Fibroblast of skin of left quadriceps (primary cell): ENCODE measurements around the gene STT3B.
"Not testable (repeated sequence)": the region's sequence is repeated elsewhere in the genome, so short reads cannot be mapped to it uniquely, and the experiment has no call there.

ENCODE experiments used
- DNase-seq, 2 experiments: peaks; one replicate each; pipeline ENCODE4 v3.0.0-alpha.2; 2013; ENCODE audit warnings: low read depth in 2 of 2

STT3B gene

GRCh38 chr3:31532587-31533168 lies at the start of gene STT3B:
TSS of gene STT3B (plus strand) at chr3:31532925. CDS start at chr3:31532999, 74 bp downstream.
- DNase-seq, result peak; percentile 69 to 70

- no peak for DNase-seq
Measured at GRCh38 chr3:31483776-31484175, 48.9 kb upstream of the STT3B start.

- no peak for DNase-seq
Measured at GRCh38 chr3:31485196-31485595, 47.5 kb upstream of the STT3B start.

GRCh38 chr3:31486865-31487533 lies 45.7 kb upstream of the STT3B start:
- DNase-seq, result no peak

- DNase-seq, result no peak
Measured at GRCh38 chr3:31488475-31489017, 44.2 kb upstream of the STT3B start.

- DNase-seq, result no peak
Measured at GRCh38 chr3:31490502-31490901, 42.2 kb upstream of the STT3B start.

- no peak for DNase-seq
Measured at GRCh38 chr3:31491660-31492059, 41.1 kb upstream of the STT3B start.

GRCh38 chr3:31493149-31493548 lies 39.6 kb upstream of the STT3B start:
- no peak for DNase-seq

GRCh38 chr3:31495971-31496665 lies 36.6 kb upstream of the STT3B start:
- DNase-seq, result no peak

- DNase-seq, result no peak
Measured at GRCh38 chr3:31498791-31499190, 33.9 kb upstream of the STT3B start.

- DNase-seq, result no peak
Measured at GRCh38 chr3:31499281-31499680, 33.4 kb upstream of the STT3B start.

GRCh38 chr3:31502803-31503221 lies 29.9 kb upstream of the STT3B start:
- no peak for DNase-seq

- DNase-seq, result no peak
Measured at GRCh38 chr3:31503456-31503855, 29.3 kb upstream of the STT3B start.

- DNase-seq, result no peak
Measured at GRCh38 chr3:31504230-31504629, 28.5 kb upstream of the STT3B start.

GRCh38 chr3:31505371-31506048 lies 27.2 kb upstream of the STT3B start:
- no peak for DNase-seq

- DNase-seq, result not testable (repeated sequence)
Measured at GRCh38 chr3:31506515-31506914, 26.2 kb upstream of the STT3B start.

- DNase-seq, result no peak
Measured at GRCh38 chr3:31508452-31509146, 24.1 kb upstream of the STT3B start.

GRCh38 chr3:31509147-31509728 lies 23.5 kb upstream of the STT3B start:
- no peak for DNase-seq

GRCh38 chr3:31514570-31514969 lies 18.2 kb upstream of the STT3B start:
- no peak for DNase-seq

- DNase-seq, result no peak
Measured at GRCh38 chr3:31515486-31516284, 17.0 kb upstream of the STT3B start.
